ENCODE data around the gene DLG2. TPM values are rescaled to one million over a fixed set of nuclear protein-coding genes. Genes with fewer than 3 reads are reported as not detected.
A peak's percentile ranks its signal among the peaks of the same experiment; 100 is the strongest.

DLG2 gene
- total RNA-seq, 2 experiments from 2014 or later: 6.9 to 8.2 TPM

DNA sequence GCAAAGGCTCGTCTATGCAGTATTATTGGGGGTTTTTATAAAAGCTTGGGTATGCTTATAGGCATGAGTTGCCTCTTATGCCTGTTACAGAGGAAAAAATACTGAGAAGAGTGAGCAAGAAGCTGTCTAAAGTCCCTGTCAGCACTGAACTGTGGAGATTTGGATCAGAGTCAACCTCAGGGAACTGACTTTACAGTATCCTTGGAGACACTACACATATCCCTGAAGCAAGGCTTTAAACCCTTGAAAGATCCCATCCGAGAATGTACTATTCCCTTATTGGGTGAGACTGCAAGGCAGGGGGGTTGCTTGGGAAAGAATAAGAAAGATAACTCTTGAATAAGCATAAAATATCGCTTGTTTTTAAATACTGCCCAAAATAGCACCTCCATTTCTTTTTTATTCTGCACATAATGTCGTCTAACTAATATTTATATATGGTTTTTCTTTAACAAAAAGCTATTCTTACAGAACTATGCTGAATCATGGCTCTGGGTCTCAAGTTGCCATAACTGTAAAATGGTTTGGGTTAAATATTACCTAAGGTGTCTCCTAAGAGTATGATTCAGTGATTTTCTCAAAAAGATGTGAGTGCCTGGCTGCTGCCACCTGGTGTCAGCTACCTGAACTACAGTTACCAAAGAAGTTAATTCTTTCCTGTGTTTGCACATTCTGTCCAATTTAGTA is 1062.8 kb downstream of the DLG2 start:
- BruUV-seq (replicated peaks): no TSS peak
- Histone ChIP-seq H3K4me3 (ENCODE audit: low read depth, low read length, poor library complexity, severe bottlenecking) (no peak overlapping the region), H3K27ac (ENCODE audit: low read depth, low read length, poor library complexity, severe bottlenecking) (no peak overlapping the region), H2AFZ (ENCODE audit: low read length) (peak overlapping the region; percentile 47; the same call in 1 of the 2 replicates), H3K9me3 (ENCODE audit: low read length) (no peaks in the 10 kb centered on the region), H3K79me2 (ENCODE audit: insufficient read depth, low read depth, low read length) (no peaks in the 10 kb centered on the region), H3K36me3 (ENCODE audit: insufficient read depth, low read length) (no peaks in the 10 kb centered on the region), H3K4me2 (ENCODE audit: low read length) (no peak overlapping the region), H3K9me2 (ENCODE audit: insufficient read depth, low read length) (no peaks in the 10 kb centered on the region), H3K4me1 (ENCODE audit: insufficient read depth, low read length, poor library complexity, severe bottlenecking) (peaks cover 35% of the 10 kb centered on the region), H4K20me1 (ENCODE audit: insufficient read depth, low read length) (no peaks in the 10 kb centered on the region)
- peak; percentile 69 for DNase-seq (ENCODE audit: low spot score)
- POLR2A ChIA-PET: interaction anchor here (0.7 to 1.6 kb wide), 2 partner anchors 9 to 15 kb away, joined by 3 to 4 read pairs; no protein-coding TSS in a partner anchor
- intact Hi-C loops (cut with micrococcal nuclease; ENCODE audit: unreplicated experiment): loop anchor here (2.0 to 5.0 kb wide), 2 partner anchors 167 to 180 kb away; no protein-coding TSS in a partner anchor
- CTCF ChIA-PET (ENCODE audit: unreplicated experiment): no interaction called here
- TF ChIP-seq, protein P1, sequence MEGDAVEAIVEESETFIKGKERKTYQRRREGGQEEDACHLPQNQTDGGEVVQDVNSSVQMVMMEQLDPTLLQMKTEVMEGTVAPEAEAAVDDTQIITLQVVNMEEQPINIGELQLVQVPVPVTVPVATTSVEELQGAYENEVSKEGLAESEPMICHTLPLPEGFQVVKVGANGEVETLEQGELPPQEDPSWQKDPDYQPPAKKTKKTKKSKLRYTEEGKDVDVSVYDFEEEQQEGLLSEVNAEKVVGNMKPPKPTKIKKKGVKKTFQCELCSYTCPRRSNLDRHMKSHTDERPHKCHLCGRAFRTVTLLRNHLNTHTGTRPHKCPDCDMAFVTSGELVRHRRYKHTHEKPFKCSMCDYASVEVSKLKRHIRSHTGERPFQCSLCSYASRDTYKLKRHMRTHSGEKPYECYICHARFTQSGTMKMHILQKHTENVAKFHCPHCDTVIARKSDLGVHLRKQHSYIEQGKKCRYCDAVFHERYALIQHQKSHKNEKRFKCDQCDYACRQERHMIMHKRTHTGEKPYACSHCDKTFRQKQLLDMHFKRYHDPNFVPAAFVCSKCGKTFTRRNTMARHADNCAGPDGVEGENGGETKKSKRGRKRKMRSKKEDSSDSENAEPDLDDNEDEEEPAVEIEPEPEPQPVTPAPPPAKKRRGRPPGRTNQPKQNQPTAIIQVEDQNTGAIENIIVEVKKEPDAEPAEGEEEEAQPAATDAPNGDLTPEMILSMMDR (conservative IDR thresholded peaks at IDR 0.05; ENCODE audit: low read length): peak; percentile 97
- no peak for TF ChIP-seq EZH2phosphoT487 (IDR thresholded peaks at IDR 0.05; ENCODE audit: borderline replicate concordance, low read depth, low read length)

DNA sequence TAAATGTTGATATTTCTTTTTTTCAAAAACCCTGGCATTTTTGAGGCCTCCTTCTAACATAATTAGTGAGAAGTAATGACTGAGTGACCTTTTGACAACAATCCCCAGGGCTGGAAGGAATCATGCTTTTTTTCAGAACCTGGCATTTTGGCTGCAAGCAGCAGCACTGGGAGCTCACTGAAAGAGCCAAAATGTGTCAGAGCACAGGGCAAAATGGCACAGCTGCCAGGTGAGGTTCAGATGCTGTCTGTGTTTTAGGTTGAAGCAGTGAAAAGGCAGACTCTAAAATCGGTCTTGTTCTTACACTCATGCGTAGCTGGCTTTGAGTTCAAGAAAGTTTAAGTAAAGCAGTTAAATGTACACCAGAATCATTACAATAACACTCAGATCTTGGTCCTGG is 1063.8 kb downstream of the DLG2 start:
- H3K9me3 ChIP-seq (ENCODE audit: low read length): no peaks in the 10 kb centered on the region
- no peaks in the 10 kb centered on the region for H3K36me3 ChIP-seq (ENCODE audit: insufficient read depth, low read length)
- peaks cover 33% of the 10 kb centered on the region for H3K4me1 ChIP-seq (ENCODE audit: insufficient read depth, low read length, poor library complexity, severe bottlenecking)
- no peaks in the 10 kb centered on the region for H3K9me2 ChIP-seq (ENCODE audit: insufficient read depth, low read length)
- POLR2A ChIA-PET: no interaction called here
- BruUV-seq (replicated peaks): no TSS peak
- no peak overlapping the region for H3K4me2 ChIP-seq (ENCODE audit: low read length)
- no peak overlapping the region for H3K27ac ChIP-seq (ENCODE audit: low read depth, low read length, poor library complexity, severe bottlenecking)
- H2AFZ ChIP-seq (ENCODE audit: low read length): peak overlapping the region; percentile 42; the same call in 1 of the 2 replicates
- intact Hi-C loops (cut with micrococcal nuclease; ENCODE audit: unreplicated experiment): loop anchor here (5.0 kb wide), 1 partner anchor 166 kb away; no protein-coding TSS in a partner anchor
- CTCF ChIA-PET (ENCODE audit: unreplicated experiment): no interaction called here
- H3K79me2 ChIP-seq (ENCODE audit: insufficient read depth, low read depth, low read length): no peaks in the 10 kb centered on the region
- TF ChIP-seq EZH2phosphoT487 (IDR thresholded peaks at IDR 0.05; ENCODE audit: borderline replicate concordance, low read depth, low read length): no peak
- TF ChIP-seq, protein P1 (conservative IDR thresholded peaks at IDR 0.05; ENCODE audit: low read length): no peak
- H4K20me1 ChIP-seq (ENCODE audit: insufficient read depth, low read length): no peaks in the 10 kb centered on the region
- no peak for DNase-seq (ENCODE audit: low spot score)
- H3K4me3 ChIP-seq (ENCODE audit: low read depth, low read length, poor library complexity, severe bottlenecking): no peak overlapping the region

DNA sequence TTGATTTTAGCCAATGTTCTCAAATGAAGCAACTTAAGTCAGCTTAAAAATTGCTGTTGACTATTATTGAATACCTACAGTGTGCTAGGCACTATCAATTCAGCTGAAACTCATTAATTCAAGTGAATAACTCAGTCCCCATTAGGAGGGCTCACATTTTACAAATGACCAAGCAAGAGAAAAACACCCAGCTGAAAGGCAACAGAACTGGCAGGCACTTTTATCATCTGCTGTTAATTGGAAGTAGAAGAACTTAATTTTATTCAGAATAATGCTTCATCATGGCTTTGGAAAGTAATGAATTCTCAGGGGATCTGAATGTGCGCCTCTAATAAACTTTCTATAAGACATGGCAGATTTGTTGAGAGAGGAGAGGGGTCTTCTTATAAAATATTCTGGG is 1066.9 kb downstream of the DLG2 start:
- BruUV-seq (replicated peaks): no TSS peak
- CTCF ChIA-PET (ENCODE audit: unreplicated experiment): no interaction called here

More for the DNA sequence above, 1066.9 kb downstream of the DLG2 start:
- Histone ChIP-seq H3K9me2 (ENCODE audit: insufficient read depth, low read length) (no peaks in the 10 kb centered on the region), H2AFZ (ENCODE audit: low read length) (no peak overlapping the region), H4K20me1 (ENCODE audit: insufficient read depth, low read length) (no peaks in the 10 kb centered on the region), H3K27ac (ENCODE audit: low read depth, low read length, poor library complexity, severe bottlenecking) (no peak overlapping the region), H3K4me1 (ENCODE audit: insufficient read depth, low read length, poor library complexity, severe bottlenecking) (peaks cover 3% of the 10 kb centered on the region), H3K36me3 (ENCODE audit: insufficient read depth, low read length) (no peaks in the 10 kb centered on the region), H3K79me2 (ENCODE audit: insufficient read depth, low read depth, low read length) (no peaks in the 10 kb centered on the region), H3K4me2 (ENCODE audit: low read length) (no peak overlapping the region), H3K9me3 (ENCODE audit: low read length) (no peaks in the 10 kb centered on the region), H3K4me3 (ENCODE audit: low read depth, low read length, poor library complexity, severe bottlenecking) (no peak overlapping the region)
- DNase-seq (ENCODE audit: low spot score): no peak
- intact Hi-C loops (cut with micrococcal nuclease; ENCODE audit: unreplicated experiment): loop anchor here (5.0 kb wide), 1 partner anchor 163 kb away; no protein-coding TSS in a partner anchor
- POLR2A ChIA-PET: no interaction called here
- TF ChIP-seq, protein P1 (conservative IDR thresholded peaks at IDR 0.05; ENCODE audit: low read length): no peak
- no peak for TF ChIP-seq EZH2phosphoT487 (IDR thresholded peaks at IDR 0.05; ENCODE audit: borderline replicate concordance, low read depth, low read length)
